PC-3 (cell line): Measurements from ENCODE around the gene STPG4. TPM values are rescaled to one million over a fixed set of nuclear protein-coding genes. Genes with fewer than 3 reads are reported as not detected.
"Not testable (repeated sequence)": the region's sequence is repeated elsewhere in the genome, so short reads cannot be mapped to it uniquely, and the experiment has no call there.

Source experiments
- ATAC-seq: fragments of 200-7000 bp; cut with Tn5 transposase; 2 replicates; pipeline ENCODE4 v1.9.1; 2020; ENCODE audit warnings: mild to moderate bottlenecking, moderate library complexity
- BruUV-seq: library from RNA; stranded (reverse); fragments of 400-500 nt; replicated peaks from 2 replicates; lab custom pipeline; 2021; lab: Mats Ljungman, UMichigan
- CTCF ChIA-PET: fragments of 300-600 bp; sonication (Branson Sonifier 250); formaldehyde crosslinking; loops from one replicate; lab custom pipeline; 2022; ENCODE audit warnings: antibody characterized with exemption; lab: Charles Lee
- POLR2A ChIA-PET: fragments of 300-600 bp; sonication (Branson Sonifier 250); formaldehyde crosslinking; loops from one replicate; lab custom pipeline; 2022; ENCODE audit warnings: antibody characterized with exemption; ENCODE audit not compliant: unreplicated experiment; lab: Charles Lee
- DNase-seq: peaks from one replicate; pipeline ENCODE4 v3.0.0-alpha.2; 2015
- H2AFZ ChIP-seq: fragments of 300-600 bp; sonication (generic); 2 replicates; pipeline ENCODE4 v1.6.0; 2016; ENCODE audit warnings: antibody characterized with exemption, low read length
- H3F3A ChIP-seq: fragments of 300-600 bp; sonication (generic); one replicate; pipeline ENCODE4 v1.6.0; 2017; ENCODE audit warnings: antibody characterized with exemption, low read length, control low read depth, mild to moderate bottlenecking; ENCODE audit not compliant: unreplicated experiment
- H3K27ac ChIP-seq: fragments of 300-600 bp; sonication (generic); 2 replicates; pipeline ENCODE4 v1.5.1; 2016; ENCODE audit warnings: mild to moderate bottlenecking, low read length
- H3K27me3 ChIP-seq: fragments of 300-600 bp; sonication (generic); 2 replicates; pipeline ENCODE4 v1.6.1; 2016; ENCODE audit warnings: low read length, mixed read lengths
- H3K36me3 ChIP-seq: fragments of 300-600 bp; sonication (generic); 2 replicates; pipeline ENCODE4 v1.6.1; 2016; ENCODE audit warnings: low read depth, mixed run types, low read length, mixed read lengths
- H3K4me1 ChIP-seq: fragments of 300-600 bp; sonication (generic); 2 replicates; pipeline ENCODE4 v1.5.1; 2016; ENCODE audit warnings: low read length; ENCODE audit not compliant: insufficient read depth
- H3K4me2 ChIP-seq: fragments of 300-600 bp; sonication (generic); 2 replicates; pipeline ENCODE4 v1.6.0; 2016; ENCODE audit warnings: low read length
- H3K4me3 ChIP-seq: fragments of 300-600 bp; sonication (generic); 2 replicates; pipeline ENCODE4 v1.5.1; 2016; ENCODE audit warnings: mild to moderate bottlenecking, low read length, mixed read lengths
- H3K79me2 ChIP-seq: fragments of 300-600 bp; sonication (generic); 2 replicates; pipeline ENCODE4 v1.6.1; 2017; ENCODE audit warnings: low read length, mixed read lengths
- H3K9ac ChIP-seq: fragments of 300-600 bp; sonication (generic); 2 replicates; pipeline ENCODE4 v1.6.0; 2016; ENCODE audit warnings: mild to moderate bottlenecking, low read length
- H3K9me2 ChIP-seq: fragments of 300-600 bp; sonication (generic); replicated peaks from 2 replicates; pipeline ENCODE4 v1.6.1; 2016; ENCODE audit warnings: mixed run types, low read length, mixed read lengths
- H3K9me3 ChIP-seq: fragments of 300-600 bp; sonication (generic); 2 replicates; pipeline ENCODE4 v1.6.1; 2016; ENCODE audit warnings: low read length, mixed read lengths
- H4K20me1 ChIP-seq: fragments of 300-600 bp; sonication (generic); 2 replicates; pipeline ENCODE4 v1.6.1; 2016; ENCODE audit warnings: low read length, mixed read lengths
- EZH2 ChIP-seq: fragments of 300-600 bp; sonication (generic); IDR thresholded peaks from one replicate; pipeline ENCODE4 v1.6.1; 2017; ENCODE audit warnings: antibody characterized with exemption, mild to moderate bottlenecking, low read length; ENCODE audit not compliant: unreplicated experiment
- EZH2phosphoT487 ChIP-seq: fragments of 300-600 bp; sonication (generic); IDR thresholded peaks from 2 replicates; pipeline ENCODE4 v1.6.1; 2018; ENCODE audit warnings: mild to moderate bottlenecking, antibody characterized with exemption, low read length, borderline replicate concordance
- intact Hi-C: fragments of 100-400 bp; cut with micrococcal nuclease; formaldehyde crosslinking; loops from 2 replicates; pipeline ENCODE4 v1.9.0; 2023
- total RNA-seq: library from RNA; depleted of rRNA; stranded (reverse); fragments of >200 nt; gene quantifications from 2 replicates; pipeline ENCODE4 v1.2.3, GENCODE V29; 2014
- TF ChIP-seq, protein P1 (sequence below): fragments of 300-600 bp; sonication (generic); conservative IDR thresholded peaks from 2 replicates; pipeline ENCODE4 v1.5.1; 2017; ENCODE audit warnings: antibody characterized with exemption, low read depth, mild to moderate bottlenecking, low read length

The STPG4 gene
- total RNA-seq, 1 experiment from 2014 or later = 2.4 TPM

DNA sequence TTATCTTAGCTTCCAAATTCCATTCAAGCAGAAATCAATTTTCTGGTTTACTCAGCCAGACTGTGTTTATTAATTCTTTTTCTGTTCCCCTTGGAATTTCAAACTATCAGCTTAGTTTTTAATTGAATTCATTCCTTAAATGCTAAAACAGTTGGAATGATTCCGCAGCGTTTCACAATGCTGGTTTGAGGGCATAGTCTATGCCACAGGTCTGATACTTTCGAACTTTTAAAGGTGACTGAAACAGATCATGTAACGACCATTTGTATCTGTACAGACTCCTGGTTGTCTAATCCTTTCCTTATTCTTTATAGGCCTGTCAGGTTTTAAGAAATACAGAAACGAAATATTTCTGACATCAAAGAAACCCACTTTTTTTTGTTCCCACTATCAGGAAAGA is 45.4 kb downstream of the STPG4 start:
- POLR2A ChIA-PET = no interaction called here
- no peak for ATAC-seq

DNA sequence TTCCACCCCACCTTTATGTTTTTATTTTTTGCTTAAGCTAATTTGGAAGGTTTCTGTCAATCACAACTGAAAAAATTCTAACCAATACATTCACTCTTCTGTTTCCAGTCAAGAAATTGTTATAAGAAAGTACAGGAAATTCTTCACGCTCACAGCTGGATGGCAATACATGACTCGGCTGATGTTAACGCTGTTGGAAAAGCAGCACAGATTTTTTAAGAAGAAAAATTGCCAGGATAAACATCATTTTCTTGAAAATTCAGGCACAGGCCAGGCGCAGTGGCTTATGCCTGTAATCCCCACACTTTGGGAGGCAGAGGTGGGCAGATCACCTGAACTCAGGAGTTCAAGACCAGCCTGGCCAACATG is 46.1 kb downstream of the STPG4 start:
- CTCF ChIA-PET = no interaction called here
- no peak for ATAC-seq
- Histone ChIP-seq H3K27me3 (no peaks in the 10 kb centered on the region), H3K27ac (peak overlapping the region; percentile 78), H3F3A (no peaks in the 10 kb centered on the region), H4K20me1 (no peaks in the 10 kb centered on the region), H3K4me3 (no peak overlapping the region), H3K79me2 (no peaks in the 10 kb centered on the region), H3K9me3 (no peaks in the 10 kb centered on the region), H3K4me2 (peak overlapping the region; percentile 64), H2AFZ (peak overlapping the region; percentile 74), H3K4me1 (peaks cover 14% of the 10 kb centered on the region), H3K36me3 (no peaks in the 10 kb centered on the region), H3K9ac (peak overlapping the region; percentile 20; the same call in 1 of the 2 replicates), H3K9me2 (no peaks in the 10 kb centered on the region)
- TF ChIP-seq EZH2 = no peak
- TF ChIP-seq EZH2phosphoT487 = no peak
- TF ChIP-seq, protein P1, sequence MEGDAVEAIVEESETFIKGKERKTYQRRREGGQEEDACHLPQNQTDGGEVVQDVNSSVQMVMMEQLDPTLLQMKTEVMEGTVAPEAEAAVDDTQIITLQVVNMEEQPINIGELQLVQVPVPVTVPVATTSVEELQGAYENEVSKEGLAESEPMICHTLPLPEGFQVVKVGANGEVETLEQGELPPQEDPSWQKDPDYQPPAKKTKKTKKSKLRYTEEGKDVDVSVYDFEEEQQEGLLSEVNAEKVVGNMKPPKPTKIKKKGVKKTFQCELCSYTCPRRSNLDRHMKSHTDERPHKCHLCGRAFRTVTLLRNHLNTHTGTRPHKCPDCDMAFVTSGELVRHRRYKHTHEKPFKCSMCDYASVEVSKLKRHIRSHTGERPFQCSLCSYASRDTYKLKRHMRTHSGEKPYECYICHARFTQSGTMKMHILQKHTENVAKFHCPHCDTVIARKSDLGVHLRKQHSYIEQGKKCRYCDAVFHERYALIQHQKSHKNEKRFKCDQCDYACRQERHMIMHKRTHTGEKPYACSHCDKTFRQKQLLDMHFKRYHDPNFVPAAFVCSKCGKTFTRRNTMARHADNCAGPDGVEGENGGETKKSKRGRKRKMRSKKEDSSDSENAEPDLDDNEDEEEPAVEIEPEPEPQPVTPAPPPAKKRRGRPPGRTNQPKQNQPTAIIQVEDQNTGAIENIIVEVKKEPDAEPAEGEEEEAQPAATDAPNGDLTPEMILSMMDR = no peak
- POLR2A ChIA-PET = no interaction called here
- BruUV-seq = TSS peak; percentile 63
- no peak for DNase-seq
- intact Hi-C loops = no loop called here

More for the DNA sequence above, 45.4 kb downstream of the STPG4 start:
- Histone ChIP-seq H3K36me3 (no peaks in the 10 kb centered on the region), H3K9me3 (no peaks in the 10 kb centered on the region), H3K9me2 (no peaks in the 10 kb centered on the region), H3F3A (no peaks in the 10 kb centered on the region), H2AFZ (no peak overlapping the region), H4K20me1 (no peaks in the 10 kb centered on the region), H3K79me2 (no peaks in the 10 kb centered on the region), H3K4me1 (peaks cover 14% of the 10 kb centered on the region), H3K4me3 (no peak overlapping the region), H3K27ac (no peak overlapping the region), H3K9ac (no peak overlapping the region), H3K4me2 (no peak overlapping the region), H3K27me3 (no peaks in the 10 kb centered on the region)
- no peak for DNase-seq
- intact Hi-C loops = no loop called here
- BruUV-seq = no TSS peak
- TF ChIP-seq EZH2 = no peak
- TF ChIP-seq, protein P1 = no peak
- no peak for TF ChIP-seq EZH2phosphoT487
- CTCF ChIA-PET = no interaction called here

DNA sequence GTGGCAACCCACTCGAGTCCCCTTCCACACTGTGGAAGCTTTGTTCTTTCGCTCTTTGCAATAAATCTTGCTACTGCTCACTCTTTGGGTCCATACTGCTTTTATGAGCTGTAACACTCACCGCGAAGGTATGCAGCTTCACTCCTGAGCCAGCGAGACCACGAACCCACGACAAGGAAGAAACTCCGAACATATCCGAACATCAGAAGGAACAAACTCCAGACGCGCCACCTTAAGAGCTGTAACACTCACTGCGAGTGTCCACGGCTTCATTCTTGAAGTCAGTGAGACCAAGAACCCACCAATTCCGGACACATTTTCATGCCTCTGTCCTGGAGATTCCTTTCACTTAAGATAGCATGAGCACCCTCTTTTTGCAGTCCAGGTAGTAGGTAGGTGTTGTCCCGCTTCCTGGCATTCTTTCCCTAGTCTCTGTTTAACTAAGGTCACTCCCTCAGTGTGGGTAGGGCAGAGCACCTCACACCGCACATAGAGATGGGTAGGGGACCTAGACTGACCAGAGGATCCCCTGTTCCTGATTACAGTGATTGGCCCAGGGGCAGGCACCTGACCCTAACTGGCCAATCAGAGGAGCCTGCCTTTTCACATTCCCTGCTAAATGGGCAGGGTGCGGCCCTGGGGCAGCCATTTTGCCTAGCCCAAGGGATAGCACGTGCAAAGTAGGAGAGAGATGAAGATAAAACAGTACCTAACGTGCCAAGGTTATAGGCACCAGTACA is 46.7 kb downstream of the STPG4 start:
- BruUV-seq = TSS peak; percentile 82
- H3K36me3 ChIP-seq, H3K27me3 ChIP-seq, CTCF ChIA-PET, intact Hi-C loops, POLR2A ChIA-PET, H3K9me2 ChIP-seq, H4K20me1 ChIP-seq, H3F3A ChIP-seq, H3K79me2 ChIP-seq, H3K9me3 ChIP-seq: not testable (repeated sequence)
- Histone ChIP-seq H3K4me3 (peak overlapping the region; percentile 44; the same call in 1 of the 2 replicates), H3K27ac (peak overlapping the region; percentile 78), H3K9ac (peak overlapping the region; percentile 20; the same call in 1 of the 2 replicates), H3K4me2 (peak overlapping the region; percentile 64; the same call in 1 of the 2 replicates), H3K4me1 (peaks cover 14% of the 10 kb centered on the region), H2AFZ (peak overlapping the region; percentile 74)
- ATAC-seq (peak; percentile 90), DNase-seq (peak; percentile 51)

DNA sequence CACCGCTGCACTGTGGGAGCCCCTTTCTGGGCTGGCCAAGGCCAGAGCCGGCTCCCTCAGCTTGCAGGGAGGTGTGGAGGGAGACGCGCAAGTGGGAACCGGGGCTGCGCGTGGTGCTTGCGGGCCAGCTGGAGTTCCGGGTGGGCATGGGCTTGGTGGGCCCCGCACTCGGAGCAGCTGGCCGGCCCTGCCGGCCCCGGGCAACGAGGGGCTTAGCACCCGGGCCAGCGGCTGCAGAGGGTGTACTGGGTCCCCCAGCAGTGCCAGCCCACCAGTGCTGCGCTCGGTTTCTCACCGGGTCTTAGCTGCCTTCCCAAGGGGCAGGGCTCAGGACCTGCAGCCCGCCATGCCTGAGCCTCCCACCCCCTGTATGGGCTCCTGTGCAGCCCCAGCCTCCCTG is 47.9 kb downstream of the STPG4 start:
- H4K20me1 ChIP-seq, DNase-seq, H3K9ac ChIP-seq, H3K27me3 ChIP-seq, H2AFZ ChIP-seq, BruUV-seq, H3K27ac ChIP-seq, intact Hi-C loops, H3K4me3 ChIP-seq, H3K9me3 ChIP-seq, H3K9me2 ChIP-seq, CTCF ChIA-PET, ATAC-seq, H3F3A ChIP-seq, H3K4me2 ChIP-seq, POLR2A ChIA-PET, H3K36me3 ChIP-seq, H3K79me2 ChIP-seq: not testable (repeated sequence)
- peaks cover 14% of the 10 kb centered on the region for H3K4me1 ChIP-seq

DNA sequence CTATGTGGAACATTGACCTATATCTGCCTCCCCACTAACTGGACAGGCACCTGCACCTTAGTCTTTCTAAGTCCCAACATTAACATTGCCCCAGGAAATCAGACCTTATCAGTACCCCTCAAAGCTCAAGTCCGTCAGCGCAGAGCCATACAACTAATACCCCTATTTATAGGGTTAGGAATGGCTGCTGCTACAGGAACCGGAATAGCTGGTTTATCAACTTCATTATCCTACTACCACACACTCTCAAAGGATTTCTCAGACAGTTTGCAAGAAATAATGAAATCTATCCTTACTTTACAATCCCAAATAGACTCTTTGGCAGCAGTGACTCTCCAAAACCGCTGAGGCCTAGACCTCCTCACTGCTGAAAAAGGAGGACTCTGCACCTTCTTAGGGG is 48.9 kb downstream of the STPG4 start:
- H2AFZ ChIP-seq, intact Hi-C loops, H3K27ac ChIP-seq: not testable (repeated sequence)

More for the DNA sequence above, 48.9 kb downstream of the STPG4 start:
- Histone ChIP-seq H3K4me1 (peaks cover 14% of the 10 kb centered on the region), H3K4me2 (peak overlapping the region; percentile 31; the same call in 1 of the 2 replicates)
- POLR2A ChIA-PET, ATAC-seq, H3K27me3 ChIP-seq, H3K9ac ChIP-seq, H3K36me3 ChIP-seq, H3F3A ChIP-seq, CTCF ChIA-PET, H3K79me2 ChIP-seq, H4K20me1 ChIP-seq, H3K9me3 ChIP-seq, BruUV-seq, H3K4me3 ChIP-seq, H3K9me2 ChIP-seq: not testable (repeated sequence)
- DNase-seq = peak; percentile 31
